ENCODE measurements around the gene SEZ6L2. TPM values are rescaled to one million over a fixed set of nuclear protein-coding genes. Genes with fewer than 3 reads are reported as not detected.

Gene SEZ6L2
- total RNA-seq (2022; extraction: Qiagen RNA extraction; ENCODE audit: low read depth): 20.8 to 24.4 TPM (median 21.7 TPM) in 5 replicates

DNA sequence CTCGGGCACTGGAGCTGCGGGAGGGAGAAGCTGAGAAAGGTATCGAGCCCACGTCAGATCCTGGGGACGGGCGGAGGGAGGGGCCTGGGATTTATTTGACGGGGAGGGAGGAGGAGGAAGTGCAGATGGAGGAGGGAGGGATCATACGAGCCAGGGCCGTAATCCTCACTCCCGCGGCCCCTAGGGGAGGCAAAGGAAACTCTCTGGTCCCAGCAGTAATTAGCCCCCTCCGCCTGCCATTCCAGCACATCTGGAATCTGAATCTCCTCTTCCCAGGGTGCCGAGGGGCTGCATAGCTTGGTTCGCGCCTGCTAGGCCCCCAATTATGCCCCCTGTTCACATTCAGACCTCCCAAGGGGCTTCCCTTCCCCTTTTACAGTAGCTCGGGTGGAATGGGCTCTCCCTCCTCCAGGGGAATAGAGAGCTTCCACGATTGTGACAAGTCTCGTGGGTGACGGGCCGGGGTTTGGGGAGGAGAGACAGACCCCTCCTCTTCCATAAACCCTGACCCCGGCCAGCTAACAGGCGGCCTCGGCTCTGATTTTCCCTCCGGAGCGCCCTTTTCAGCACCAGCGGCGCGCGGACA is at the start of gene SEZ6L2:
Gene SEZ6L2, minus strand, starts transcription at position 35 of the 586 bp plus-strand sequence. CDS start 531 bp downstream, outside the sequence.

DNA sequence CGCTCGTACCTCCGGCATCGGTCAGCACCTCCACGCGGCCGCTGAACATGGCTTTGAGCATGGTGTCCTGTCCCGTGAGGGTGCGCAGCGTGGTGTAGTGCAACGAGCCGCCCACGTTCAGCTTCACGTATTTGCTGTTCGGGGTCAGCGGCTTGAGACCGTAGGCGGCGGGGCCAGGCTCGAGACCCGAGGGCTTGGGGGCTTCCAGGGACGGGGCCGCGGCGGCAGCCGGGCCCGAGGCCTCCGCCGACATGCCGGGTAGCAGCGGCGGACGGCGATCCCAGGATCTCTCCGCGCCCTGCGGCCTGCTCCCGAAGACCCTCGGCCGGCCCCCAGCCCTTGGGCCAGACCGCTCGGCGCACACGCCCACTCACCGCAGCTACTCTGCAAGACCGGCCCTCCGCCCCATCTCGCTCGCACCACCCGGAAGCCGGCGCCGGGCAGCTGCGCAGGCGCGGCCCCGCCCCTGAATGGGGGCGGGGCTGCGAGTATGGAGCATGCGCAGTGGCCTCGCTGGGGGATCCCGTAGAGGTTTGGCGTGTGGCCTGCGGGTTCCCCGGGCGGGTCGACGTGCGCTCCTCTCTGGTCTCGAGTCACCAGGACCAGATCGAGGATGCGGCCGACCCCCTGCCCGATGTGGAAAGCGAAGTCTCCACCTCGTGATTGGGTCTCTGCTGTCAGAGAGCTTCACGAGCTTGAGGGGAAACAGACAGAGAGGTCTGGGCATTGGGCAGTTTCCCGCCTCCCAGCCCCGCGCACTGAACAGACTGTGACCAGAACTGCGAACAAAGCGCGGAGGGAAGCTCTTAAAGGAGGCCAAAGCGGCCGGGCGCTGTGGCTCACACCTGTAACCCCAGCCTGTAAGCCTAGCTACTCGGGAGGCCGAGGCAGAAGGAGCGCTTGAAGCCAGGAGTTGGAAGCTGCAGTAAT is 26.7 kb upstream of the SEZ6L2 start, which contains the start of gene KCTD13:
Gene KCTD13, minus strand, starts transcription at position 446 of the 930 bp plus-strand sequence. Its CDS starts 193 bp downstream, at position 253.

DNA sequence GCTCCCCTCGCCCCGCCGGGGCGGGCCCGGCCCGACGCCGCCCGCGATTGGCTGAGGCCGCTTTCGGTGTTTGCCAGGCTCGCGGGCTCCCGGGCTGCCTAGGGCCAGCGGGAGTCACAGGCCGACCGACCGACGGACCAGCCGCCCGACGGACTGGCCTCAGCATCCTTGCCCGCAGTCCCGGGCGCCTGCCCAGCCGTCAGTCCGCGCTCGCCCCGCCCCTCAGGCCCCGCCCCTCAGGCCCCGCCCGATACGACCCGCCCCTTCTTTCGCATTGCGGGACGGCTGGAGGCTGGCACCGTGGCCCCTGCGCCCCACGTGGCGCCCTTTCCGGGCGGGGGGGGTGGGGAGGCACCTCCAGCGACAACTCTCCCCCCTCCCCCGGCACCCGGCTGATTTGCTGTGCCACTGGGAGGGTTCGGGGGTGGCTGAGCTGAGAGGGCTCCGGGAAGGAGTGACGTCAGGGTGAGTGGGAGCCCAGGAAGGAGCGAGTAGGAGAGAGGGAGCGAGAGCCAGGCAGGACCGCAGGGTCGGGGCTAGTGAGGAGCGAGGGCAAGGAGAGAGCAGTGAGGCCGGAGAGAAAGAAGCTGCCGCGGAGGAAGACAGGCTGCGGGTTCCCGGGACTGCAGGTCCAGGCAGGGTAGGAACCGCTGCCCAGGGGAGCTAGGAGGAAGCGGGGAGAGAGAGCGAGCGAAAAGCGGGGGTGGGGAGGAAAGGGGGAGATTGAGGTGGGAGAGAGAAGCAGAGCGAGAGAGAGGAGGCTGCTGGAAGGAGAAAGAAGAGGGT is 945 bp upstream of the SEZ6L2 start, which contains the start of gene ASPHD1:
Gene ASPHD1, plus strand, starts transcription at position 387 of the 786 bp plus-strand sequence. CDS start 484 bp downstream, outside the sequence.

DNA sequence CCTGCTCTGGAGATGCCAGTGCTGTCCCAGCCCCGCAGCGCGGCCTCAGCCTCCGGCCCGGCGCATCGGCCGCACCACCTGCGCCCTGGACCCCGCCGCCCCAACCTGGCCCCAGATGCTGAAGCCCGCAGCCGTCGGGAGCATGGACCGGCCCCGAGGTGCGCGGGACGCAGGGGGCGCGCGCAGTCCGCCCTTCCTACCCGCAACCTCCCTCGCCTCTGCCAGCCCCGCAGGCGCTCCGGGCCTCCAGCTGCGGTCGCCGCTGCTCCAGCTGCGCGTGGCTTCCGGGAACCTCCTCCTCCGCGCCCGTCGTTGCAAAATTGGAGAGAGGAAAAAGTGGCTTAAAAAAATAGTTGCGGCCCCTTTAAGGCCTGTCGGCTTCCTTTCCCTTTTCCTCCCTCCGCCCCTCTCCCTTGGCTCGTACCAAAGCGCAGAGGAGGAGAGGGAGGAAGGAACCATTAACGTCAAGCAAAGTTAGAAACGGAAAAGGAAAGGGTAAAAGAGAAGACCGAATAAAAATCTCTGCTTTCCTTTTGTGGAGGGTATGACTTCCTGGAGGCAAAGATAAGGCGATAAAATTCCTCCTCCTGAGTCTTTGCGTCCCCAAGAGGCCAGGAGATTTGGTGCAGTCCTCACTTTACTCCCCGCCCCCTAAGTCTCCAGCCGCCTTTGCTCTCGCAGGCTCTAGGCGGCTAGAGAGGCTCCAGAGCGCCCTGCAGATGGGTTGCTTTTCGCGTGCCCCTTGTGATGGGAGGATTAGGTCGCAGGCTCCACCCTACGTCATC is 36.3 kb downstream of the SEZ6L2 start, which contains the start of gene CDIPT:
Gene CDIPT, minus strand, starts transcription at position 343 of the 785 bp plus-strand sequence. CDS start 369 bp downstream, outside the sequence.

Other genes starting within 250 kb of the SEZ6L2 start
- 0.03 TPM in 2 of 5 replicates, not detected in the others for gene SPN, start 236.3 kb downstream of the SEZ6L2 start, total RNA-seq (2022; extraction: Qiagen RNA extraction; ENCODE audit: low read depth)
- 0.59 to 1.4 TPM (median 0.83 TPM) in 5 replicates for gene QPRT, start 220.4 kb downstream of the SEZ6L2 start, total RNA-seq (2022; extraction: Qiagen RNA extraction; ENCODE audit: low read depth)
- not detected in 5 replicates for gene C16orf54, start 153.6 kb downstream of the SEZ6L2 start, total RNA-seq (2022; extraction: Qiagen RNA extraction; ENCODE audit: low read depth)
- gene ZG16, start 121.3 kb downstream of the SEZ6L2 start, total RNA-seq (2022; extraction: Qiagen RNA extraction; ENCODE audit: low read depth): not detected in 5 replicates
- gene KIF22, start 108.8 kb downstream of the SEZ6L2 start, total RNA-seq (2022; extraction: Qiagen RNA extraction; ENCODE audit: low read depth): 87.1 to 102 TPM (median 95.2 TPM) in 5 replicates
- gene MAZ, start 93.0 kb downstream of the SEZ6L2 start, total RNA-seq (2022; extraction: Qiagen RNA extraction; ENCODE audit: low read depth): 180 to 210 TPM (median 192 TPM) in 5 replicates
- 0.30 to 0.43 TPM (median 0.34 TPM) in 5 replicates for gene PRRT2, start 87.4 kb downstream of the SEZ6L2 start, total RNA-seq (2022; extraction: Qiagen RNA extraction; ENCODE audit: low read depth)
- 36.8 to 51.9 TPM (median 45.4 TPM) in 5 replicates for gene PAGR1, start 83.4 kb downstream of the SEZ6L2 start, total RNA-seq (2022; extraction: Qiagen RNA extraction; ENCODE audit: low read depth)
- gene MVP, start 79.1 kb downstream of the SEZ6L2 start, total RNA-seq (2022; extraction: Qiagen RNA extraction; ENCODE audit: low read depth): 116 to 134 TPM (median 120 TPM) in 5 replicates
- gene CDIPT, start 36.3 kb downstream of the SEZ6L2 start, total RNA-seq (2022; extraction: Qiagen RNA extraction; ENCODE audit: low read depth): 73.6 to 101 TPM (median 98.3 TPM) in 5 replicates
- gene ASPHD1, start 938 bp upstream of the SEZ6L2 start, total RNA-seq (2022; extraction: Qiagen RNA extraction; ENCODE audit: low read depth): 23.0 to 29.4 TPM (median 26.9 TPM) in 5 replicates
- gene KCTD13, start 26.7 kb upstream of the SEZ6L2 start, total RNA-seq (2022; extraction: Qiagen RNA extraction; ENCODE audit: low read depth): 15.4 to 21.6 TPM (median 19.2 TPM) in 5 replicates
- 91.6 to 102 TPM (median 95.7 TPM) in 5 replicates for gene TMEM219, start 62.5 kb upstream of the SEZ6L2 start, total RNA-seq (2022; extraction: Qiagen RNA extraction; ENCODE audit: low read depth)
- gene TAOK2, start 74.3 kb upstream of the SEZ6L2 start, total RNA-seq (2022; extraction: Qiagen RNA extraction; ENCODE audit: low read depth): 31.2 to 38.4 TPM (median 34.6 TPM) in 5 replicates
- 13.2 to 17.1 TPM (median 14.0 TPM) in 5 replicates for gene HIRIP3, start 96.1 kb upstream of the SEZ6L2 start, total RNA-seq (2022; extraction: Qiagen RNA extraction; ENCODE audit: low read depth)
- 99.8 to 115 TPM (median 105 TPM) in 5 replicates for gene INO80E, start 96.7 kb upstream of the SEZ6L2 start, total RNA-seq (2022; extraction: Qiagen RNA extraction; ENCODE audit: low read depth)
- 1.5 to 3.0 TPM (median 2.6 TPM) in 5 replicates for gene DOC2A, start 111.5 kb upstream of the SEZ6L2 start, total RNA-seq (2022; extraction: Qiagen RNA extraction; ENCODE audit: low read depth)
- not detected in 5 replicates for gene C16orf92, start 123.6 kb upstream of the SEZ6L2 start, total RNA-seq (2022; extraction: Qiagen RNA extraction; ENCODE audit: low read depth)
- 0.31 to 0.68 TPM (median 0.43 TPM) in 5 replicates for gene TLCD3B, start 131.7 kb upstream of the SEZ6L2 start, total RNA-seq (2022; extraction: Qiagen RNA extraction; ENCODE audit: low read depth)
- 1,690 to 2,030 TPM (median 1,847 TPM) in 5 replicates for gene ALDOA, start 166.2 kb upstream of the SEZ6L2 start, total RNA-seq (2022; extraction: Qiagen RNA extraction; ENCODE audit: low read depth)
- 123 to 149 TPM (median 135 TPM) in 5 replicates for gene PPP4C, start 176.4 kb upstream of the SEZ6L2 start, total RNA-seq (2022; extraction: Qiagen RNA extraction; ENCODE audit: low read depth)
- gene TBX6, start 192.4 kb upstream of the SEZ6L2 start, total RNA-seq (2022; extraction: Qiagen RNA extraction; ENCODE audit: low read depth): 0.20 to 0.45 TPM (median 0.25 TPM) in 5 replicates
- 6.7 to 11.1 TPM (median 8.9 TPM) in 5 replicates for gene YPEL3, start 196.7 kb upstream of the SEZ6L2 start, total RNA-seq (2022; extraction: Qiagen RNA extraction; ENCODE audit: low read depth)
- 1.5 to 2.8 TPM (median 2.0 TPM) in 5 replicates for gene GDPD3, start 214.0 kb upstream of the SEZ6L2 start, total RNA-seq (2022; extraction: Qiagen RNA extraction; ENCODE audit: low read depth)
- gene MAPK3, start 223.7 kb upstream of the SEZ6L2 start, total RNA-seq (2022; extraction: Qiagen RNA extraction; ENCODE audit: low read depth): 33.7 to 37.8 TPM (median 36.7 TPM) in 5 replicates

All from A549 treated with DMSO at 1 μM for 4 hours (cell line).